Type B pancreatic cell (in vitro differentiated cells): Measurements from ENCODE around the gene CAMKK1. TPM values are rescaled to one million over a fixed set of nuclear protein-coding genes. Genes with fewer than 3 reads are reported as not detected.

Experiments
- DNase-seq: peaks from one replicate; pipeline ENCODE4 v3.0.0; 2021; ENCODE audit warnings: mixed read lengths; ENCODE audit not compliant: unreplicated experiment; ENCODE audit errors: extremely low spot score
- H3K27ac Mint-ChIP-seq: 2 replicates; pipeline ENCODE4 v1.8.0; 2021; ENCODE audit warnings: mild to moderate bottlenecking, mixed read lengths
- H3K27me3 Mint-ChIP-seq: 2 replicates; pipeline ENCODE4 v1.8.0; 2021; ENCODE audit warnings: mixed read lengths
- H3K36me3 Mint-ChIP-seq: 2 replicates; pipeline ENCODE4 v1.8.0; 2021; ENCODE audit warnings: mixed read lengths
- H3K4me1 Mint-ChIP-seq: one replicate; pipeline ENCODE4 v1.8.0; 2021; ENCODE audit warnings: mixed read lengths; ENCODE audit not compliant: unreplicated experiment
- H3K4me3 Mint-ChIP-seq: 2 replicates; pipeline ENCODE4 v1.8.0; 2021; ENCODE audit warnings: mild to moderate bottlenecking, mixed read lengths
- H3K9me3 Mint-ChIP-seq: 2 replicates; pipeline ENCODE4 v1.8.0; 2021; ENCODE audit warnings: mixed read lengths
- CTCF ChIP-seq: fragments of 200-600 bp; sonication (generic); conservative IDR thresholded peaks from 2 replicates; pipeline ENCODE4 v1.5.0; 2021; ENCODE audit warnings: antibody characterized with exemption, mild to moderate bottlenecking
- total RNA-seq: library from RNA; stranded (reverse); gene quantifications from 2 replicates; pipeline ENCODE4 v1.2.1, GENCODE V29; 2021; ENCODE audit warnings: low replicate concordance

The CAMKK1 gene
- total RNA-seq, 1 donor from 2014 or later, result 2.7 TPM

DNA sequence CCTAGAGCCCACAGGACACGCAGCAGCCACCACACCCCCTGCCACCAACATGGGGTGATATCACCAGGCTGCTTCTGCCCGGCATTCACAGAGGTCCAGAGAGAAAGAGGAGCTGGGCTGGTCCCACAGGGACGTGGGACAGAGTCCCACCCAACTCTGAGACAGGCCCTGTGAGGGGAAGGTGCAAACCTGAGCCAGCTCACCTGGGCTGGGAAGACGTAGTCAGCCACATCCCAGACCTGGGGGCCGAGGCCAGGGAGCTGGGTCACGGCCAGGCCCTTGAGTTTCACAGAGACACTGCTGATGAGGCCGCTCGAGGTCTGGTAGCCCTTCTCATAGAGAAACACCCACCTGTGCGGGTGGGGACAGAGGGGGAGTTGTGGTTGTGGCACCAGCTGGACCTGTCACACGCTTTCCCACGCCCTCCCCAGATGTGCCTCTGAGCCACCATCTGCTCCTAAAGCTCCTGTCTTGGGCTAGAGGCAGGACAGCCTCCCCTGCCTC, 12.2 kb upstream of the CAMKK1 start:
- Mint-ChIP-seq H3K36me3 (no peaks in the 10 kb centered on the region), H3K4me3 (no peak overlapping the region), H3K4me1 (no peaks in the 10 kb centered on the region), H3K9me3 (no peaks in the 10 kb centered on the region), H3K27me3 (no peaks in the 10 kb centered on the region), H3K27ac (no peak overlapping the region)
- no peak for DNase-seq
- TF ChIP-seq CTCF, result no peak

- Mint-ChIP-seq H3K4me1 (no peaks in the 10 kb centered on the region), H3K36me3 (no peaks in the 10 kb centered on the region), H3K4me3 (no peak overlapping the region), H3K9me3 (no peaks in the 10 kb centered on the region), H3K27ac (no peak overlapping the region), H3K27me3 (no peaks in the 10 kb centered on the region)
- TF ChIP-seq CTCF, result no peak
- DNase-seq, result no peak
Measured at GRCh38 chr17:3904501-3904900, 11.6 kb upstream of the CAMKK1 start.

DNA sequence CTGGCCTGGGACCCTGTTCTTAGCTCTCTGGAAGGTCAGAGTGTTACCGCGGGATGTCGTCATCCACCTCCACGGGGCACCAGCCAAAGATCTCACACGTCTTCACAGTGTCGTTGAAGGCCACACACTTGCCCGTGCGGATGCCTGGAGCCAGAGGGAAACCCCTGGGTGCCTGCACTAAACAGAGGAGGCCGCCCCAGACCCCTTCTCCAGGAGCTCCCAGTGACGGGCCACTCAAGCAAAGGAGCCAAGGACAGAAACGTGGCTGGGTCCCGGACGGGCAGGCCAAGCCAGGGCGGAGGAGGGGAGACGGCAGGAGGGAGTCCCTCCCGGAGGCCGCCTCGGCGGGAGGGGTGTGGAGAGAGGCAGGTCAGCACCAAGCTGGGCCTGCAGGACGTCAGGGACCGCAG, 11.0 kb upstream of the CAMKK1 start:
- Mint-ChIP-seq H3K9me3 (no peaks in the 10 kb centered on the region), H3K36me3 (no peaks in the 10 kb centered on the region), H3K4me1 (no peaks in the 10 kb centered on the region), H3K27me3 (no peaks in the 10 kb centered on the region), H3K27ac (no peak overlapping the region), H3K4me3 (no peak overlapping the region)
- DNase-seq, result no peak
- no peak for TF ChIP-seq CTCF

GRCh38 chr17:3903051-3903825, 10.4 kb upstream of the CAMKK1 start:
- Mint-ChIP-seq H3K9me3 (no peaks in the 10 kb centered on the region), H3K36me3 (no peaks in the 10 kb centered on the region), H3K27me3 (no peaks in the 10 kb centered on the region), H3K4me1 (no peaks in the 10 kb centered on the region), H3K27ac (no peak overlapping the region), H3K4me3 (no peak overlapping the region)
- TF ChIP-seq CTCF, result no peak
- no peak for DNase-seq

- no peak for TF ChIP-seq CTCF
- Mint-ChIP-seq H3K27me3 (no peaks in the 10 kb centered on the region), H3K27ac (no peak overlapping the region)
Measured at GRCh38 chr17:3900646-3901045, 7.8 kb upstream of the CAMKK1 start.

More at GRCh38 chr17:3900646-3901045, 7.8 kb upstream of the CAMKK1 start:
- no peaks in the 10 kb centered on the region for H3K9me3 Mint-ChIP-seq
- H3K4me3 Mint-ChIP-seq, result no peak overlapping the region
- no peaks in the 10 kb centered on the region for H3K4me1 Mint-ChIP-seq
- H3K36me3 Mint-ChIP-seq, result no peaks in the 10 kb centered on the region
- DNase-seq, result no peak
